ENCODE results near the gene SMARCD1. TPM values are rescaled to one million over a fixed set of nuclear protein-coding genes. Genes with fewer than 3 reads are reported as not detected.
"Not testable (repeated sequence)": the region's sequence is repeated elsewhere in the genome, so short reads cannot be mapped to it uniquely, and the experiment has no call there.

SMARCD1 gene
- total RNA-seq, 1 donor from 2014 or later: 71.5 TPM

GRCh38 chr12:50073712-50074111 is 11.4 kb upstream of the SMARCD1 start:
- Mint-ChIP-seq H3K4me3 (ENCODE audit: low read depth) (no peak overlapping the region), H3K27ac (no peak overlapping the region), H3K36me3 (ENCODE audit: low read depth) (no peaks in the 10 kb centered on the region), H3K27me3 (ENCODE audit: low read depth) (no peaks in the 10 kb centered on the region), H3K9me3 (no peaks in the 10 kb centered on the region), H3K4me1 (ENCODE audit: low read depth) (peaks cover 8% of the 10 kb centered on the region)
- intact Hi-C loops (cut with micrococcal nuclease): no loop called here
- no peak for DNase-seq (ENCODE audit: low spot score)

- Mint-ChIP-seq H3K36me3 (ENCODE audit: low read depth) (no peaks in the 10 kb centered on the region), H3K27ac (no peak overlapping the region), H3K4me3 (ENCODE audit: low read depth) (no peak overlapping the region), H3K9me3 (no peaks in the 10 kb centered on the region), H3K27me3 (ENCODE audit: low read depth) (no peaks in the 10 kb centered on the region), H3K4me1 (ENCODE audit: low read depth) (peaks cover 8% of the 10 kb centered on the region)
- intact Hi-C loops (cut with micrococcal nuclease): no loop called here
- peak; percentile 65 for DNase-seq (ENCODE audit: low spot score)
These were observed 10.0 kb upstream of the SMARCD1 start for GRCh38 chr12:50074936-50075807.

- DNase-seq (ENCODE audit: low spot score): no peak
- intact Hi-C loops (cut with micrococcal nuclease): no loop called here
- H3K4me3 Mint-ChIP-seq (ENCODE audit: low read depth): no peak overlapping the region
- no peak overlapping the region for H3K27ac Mint-ChIP-seq
- no peaks in the 10 kb centered on the region for H3K27me3 Mint-ChIP-seq (ENCODE audit: low read depth)
- peaks cover 3% of the 10 kb centered on the region for H3K4me1 Mint-ChIP-seq (ENCODE audit: low read depth)
- H3K9me3 Mint-ChIP-seq: no peaks in the 10 kb centered on the region
- H3K36me3 Mint-ChIP-seq (ENCODE audit: low read depth): no peaks in the 10 kb centered on the region
These were observed 9.4 kb upstream of the SMARCD1 start for GRCh38 chr12:50075808-50076170.

DNA sequence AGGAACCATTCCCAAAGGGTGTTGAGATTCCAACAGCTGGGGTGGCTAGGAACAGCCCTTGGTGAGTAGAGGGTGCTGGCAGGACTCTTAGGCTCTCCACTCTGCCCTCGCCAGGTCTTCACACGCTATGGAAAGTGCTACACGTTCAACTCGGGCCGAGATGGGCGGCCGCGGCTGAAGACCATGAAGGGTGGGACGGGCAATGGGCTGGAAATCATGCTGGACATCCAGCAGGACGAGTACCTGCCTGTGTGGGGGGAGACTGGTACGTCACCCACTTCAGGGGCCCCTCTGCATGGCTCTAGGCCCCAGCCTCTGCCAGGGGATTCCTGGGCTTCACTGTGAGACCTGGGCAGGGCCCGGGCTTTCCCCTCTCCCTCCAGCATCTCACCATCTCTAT is 8.0 kb upstream of the SMARCD1 start:
- no peak overlapping the region for H3K4me3 Mint-ChIP-seq (ENCODE audit: low read depth)

DNA sequence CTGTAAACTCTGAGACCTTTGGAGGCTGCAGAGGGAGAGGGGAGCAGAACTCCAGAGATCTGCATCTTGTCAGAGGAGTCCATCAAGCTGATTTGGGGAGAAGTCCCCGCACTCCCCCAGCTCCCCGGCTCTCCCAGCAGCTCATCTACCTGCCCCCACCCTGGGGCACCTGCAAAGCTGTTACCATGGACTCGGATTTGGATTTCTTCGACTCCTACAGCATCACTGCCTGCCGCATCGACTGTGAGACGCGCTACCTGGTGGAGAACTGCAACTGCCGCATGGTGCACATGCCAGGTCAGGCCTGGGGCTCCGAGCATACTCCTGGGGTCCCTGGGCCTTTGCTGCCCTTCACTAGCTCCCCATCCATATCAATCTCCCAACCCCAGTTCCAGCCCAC is 6.9 kb upstream of the SMARCD1 start:
- Mint-ChIP-seq H3K27ac (no peak overlapping the region), H3K36me3 (ENCODE audit: low read depth) (no peaks in the 10 kb centered on the region), H3K9me3 (no peaks in the 10 kb centered on the region), H3K4me3 (ENCODE audit: low read depth) (no peak overlapping the region), H3K27me3 (ENCODE audit: low read depth) (no peaks in the 10 kb centered on the region), H3K4me1 (ENCODE audit: low read depth) (peaks cover 2% of the 10 kb centered on the region)
- DNase-seq (ENCODE audit: low spot score): no peak
- intact Hi-C loops (cut with micrococcal nuclease): no loop called here

More for the DNA sequence above, 8.0 kb upstream of the SMARCD1 start:
- no peaks in the 10 kb centered on the region for H3K9me3 Mint-ChIP-seq
- DNase-seq (ENCODE audit: low spot score): no peak
- intact Hi-C loops (cut with micrococcal nuclease): no loop called here
- H3K4me1 Mint-ChIP-seq (ENCODE audit: low read depth): peaks cover 2% of the 10 kb centered on the region
- no peaks in the 10 kb centered on the region for H3K36me3 Mint-ChIP-seq (ENCODE audit: low read depth)
- H3K27ac Mint-ChIP-seq: no peak overlapping the region
- no peaks in the 10 kb centered on the region for H3K27me3 Mint-ChIP-seq (ENCODE audit: low read depth)

- Mint-ChIP-seq H3K4me1 (ENCODE audit: low read depth) (peaks cover 5% of the 10 kb centered on the region), H3K27ac (no peak overlapping the region), H3K36me3 (ENCODE audit: low read depth) (no peaks in the 10 kb centered on the region), H3K9me3 (no peaks in the 10 kb centered on the region), H3K27me3 (ENCODE audit: low read depth) (no peaks in the 10 kb centered on the region), H3K4me3 (ENCODE audit: low read depth) (no peak overlapping the region)
- DNase-seq (ENCODE audit: low spot score): no peak
- intact Hi-C loops (cut with micrococcal nuclease): no loop called here
These were observed 5.4 kb upstream of the SMARCD1 start for GRCh38 chr12:50079771-50080170.

- Mint-ChIP-seq H3K4me3 (ENCODE audit: low read depth) (no peak overlapping the region), H3K27me3 (ENCODE audit: low read depth) (no peaks in the 10 kb centered on the region), H3K9me3 (no peaks in the 10 kb centered on the region), H3K4me1 (ENCODE audit: low read depth) (peaks cover 10% of the 10 kb centered on the region), H3K27ac (no peak overlapping the region), H3K36me3 (ENCODE audit: low read depth) (peaks cover under 1% of the 10 kb centered on the region)
- no peak for DNase-seq (ENCODE audit: low spot score)
- intact Hi-C loops (cut with micrococcal nuclease): no loop called here
These were observed 3.9 kb upstream of the SMARCD1 start for GRCh38 chr12:50081096-50081808.

DNA sequence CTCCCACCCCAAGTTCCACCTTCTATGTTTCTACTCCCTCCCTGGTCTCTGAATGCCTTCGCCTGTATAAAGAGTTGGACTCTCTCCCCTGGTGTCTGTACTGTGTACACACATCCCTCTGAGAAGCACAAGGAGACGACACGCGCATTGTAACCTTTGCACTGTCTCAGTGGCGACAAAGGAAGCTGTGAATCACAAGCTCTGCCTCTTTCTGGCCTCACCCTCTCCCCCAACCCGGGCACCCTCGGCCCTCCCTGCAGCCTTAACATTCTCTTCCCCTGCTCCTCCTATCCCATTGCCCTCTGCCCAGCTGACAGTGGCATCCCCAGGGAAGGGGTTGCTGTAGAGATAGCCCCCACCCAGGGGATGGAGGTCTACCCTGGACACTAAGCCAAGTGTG is 2.5 kb upstream of the SMARCD1 start:
- no peak overlapping the region for H3K27ac Mint-ChIP-seq
- intact Hi-C loops (cut with micrococcal nuclease): no loop called here
- no peaks in the 10 kb centered on the region for H3K27me3 Mint-ChIP-seq (ENCODE audit: low read depth)
- no peak overlapping the region for H3K4me3 Mint-ChIP-seq (ENCODE audit: low read depth)
- peaks cover 18% of the 10 kb centered on the region for H3K4me1 Mint-ChIP-seq (ENCODE audit: low read depth)
- H3K9me3 Mint-ChIP-seq: no peaks in the 10 kb centered on the region
- peaks cover 12% of the 10 kb centered on the region for H3K36me3 Mint-ChIP-seq (ENCODE audit: low read depth)
- no peak for DNase-seq (ENCODE audit: low spot score)

GRCh38 chr12:50083301-50083700 is 1.8 kb upstream of the SMARCD1 start:
- Mint-ChIP-seq H3K4me3 (ENCODE audit: low read depth) (peak overlapping the region; percentile 84), H3K9me3 (no peaks in the 10 kb centered on the region), H3K27me3 (ENCODE audit: low read depth) (no peaks in the 10 kb centered on the region), H3K27ac (peak overlapping the region; percentile 80), H3K36me3 (ENCODE audit: low read depth) (peaks cover 19% of the 10 kb centered on the region), H3K4me1 (ENCODE audit: low read depth) (peaks cover 22% of the 10 kb centered on the region)
- no peak for DNase-seq (ENCODE audit: low spot score)
- intact Hi-C loops (cut with micrococcal nuclease): no loop called here

DNA sequence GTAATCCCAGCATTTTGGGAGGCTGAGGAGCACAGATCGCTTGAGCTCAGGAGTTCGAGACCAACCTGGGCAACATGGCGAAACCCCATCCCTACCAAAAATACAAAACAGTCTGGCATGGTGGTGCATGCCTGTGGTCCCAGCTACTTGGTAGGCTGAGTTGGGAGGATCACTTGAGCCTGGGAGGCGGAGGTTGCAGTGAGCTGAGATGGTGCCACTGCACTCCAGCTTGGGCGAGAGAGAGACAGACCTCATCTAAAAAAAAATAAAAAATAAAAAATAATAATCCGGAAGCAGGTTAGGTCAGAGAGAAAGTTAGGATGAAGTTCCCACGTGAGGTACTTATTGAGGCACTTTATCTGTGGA is 750 bp upstream of the SMARCD1 start:
- intact Hi-C loops (cut with micrococcal nuclease); H3K27me3 Mint-ChIP-seq (ENCODE audit: low read depth); DNase-seq (ENCODE audit: low spot score); H3K9me3 Mint-ChIP-seq: not testable (repeated sequence)
- H3K36me3 Mint-ChIP-seq (ENCODE audit: low read depth): peaks cover 28% of the 10 kb centered on the region
- H3K4me1 Mint-ChIP-seq (ENCODE audit: low read depth): peaks cover 29% of the 10 kb centered on the region
- H3K4me3 Mint-ChIP-seq (ENCODE audit: low read depth): peak overlapping the region; percentile 88
- H3K27ac Mint-ChIP-seq: peak overlapping the region; percentile 93

DNA sequence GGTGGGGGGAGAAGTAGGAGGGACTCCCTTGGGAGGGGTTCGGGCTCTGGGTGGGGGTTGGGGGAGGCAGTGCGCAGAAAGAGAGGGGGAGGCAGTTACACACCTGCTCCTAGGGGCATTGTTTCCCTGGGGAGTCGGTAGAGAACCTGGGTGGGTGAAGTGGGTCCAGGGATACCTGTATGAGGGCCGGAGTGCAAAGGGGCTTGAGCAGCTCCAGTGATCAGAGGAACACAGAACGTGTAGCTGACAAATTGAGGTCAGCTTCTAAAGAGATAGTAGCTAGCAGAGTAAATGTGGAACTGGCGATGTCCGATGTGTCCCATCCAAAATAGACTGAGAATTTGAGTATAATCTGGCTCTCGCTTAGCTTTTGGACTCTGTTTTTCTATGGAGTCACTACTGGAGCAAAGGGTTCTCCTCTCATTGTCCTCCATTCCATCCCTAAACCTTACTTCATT is 502 bp downstream of the SMARCD1 start:
- intact Hi-C loops (cut with micrococcal nuclease): loop anchor here (1.0 to 5.0 kb wide), 2 partner anchors 26 to 317 kb away; partner anchors contain the start of gene LARP4

DNA sequence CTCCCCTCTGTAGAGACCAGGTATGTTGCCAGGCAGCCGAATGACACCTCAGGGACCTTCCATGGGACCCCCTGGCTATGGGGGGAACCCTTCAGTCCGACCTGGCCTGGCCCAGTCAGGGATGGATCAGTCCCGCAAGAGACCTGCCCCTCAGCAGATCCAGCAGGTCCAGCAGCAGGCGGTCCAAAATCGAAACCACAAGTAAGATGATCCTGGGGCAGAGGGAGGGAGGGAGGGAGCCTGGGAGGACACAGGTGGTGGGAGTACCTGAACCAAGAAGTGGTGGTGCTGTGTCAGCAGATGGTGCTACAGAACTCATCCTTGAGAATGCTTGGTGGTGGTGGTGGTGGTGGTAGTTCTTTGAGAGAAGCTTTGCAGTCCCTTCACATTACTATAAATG is 1.0 kb downstream of the SMARCD1 start:
- H3K4me3 Mint-ChIP-seq (ENCODE audit: low read depth): peak overlapping the region; percentile 78
- H3K9me3 Mint-ChIP-seq: no peaks in the 10 kb centered on the region
- peak overlapping the region; percentile 71 for H3K27ac Mint-ChIP-seq
- no peaks in the 10 kb centered on the region for H3K27me3 Mint-ChIP-seq (ENCODE audit: low read depth)
- H3K36me3 Mint-ChIP-seq (ENCODE audit: low read depth): peaks cover 41% of the 10 kb centered on the region
- DNase-seq (ENCODE audit: low spot score): no peak
- H3K4me1 Mint-ChIP-seq (ENCODE audit: low read depth): peaks cover 29% of the 10 kb centered on the region
- intact Hi-C loops (cut with micrococcal nuclease): loop anchor here (5.0 kb wide), 1 partner anchor 316 kb away; the partner anchor contains the start of gene LARP4

More for the DNA sequence above, 502 bp downstream of the SMARCD1 start:
- Mint-ChIP-seq H3K4me3 (ENCODE audit: low read depth) (peak overlapping the region; percentile 78), H3K27me3 (ENCODE audit: low read depth) (no peaks in the 10 kb centered on the region), H3K9me3 (no peaks in the 10 kb centered on the region), H3K36me3 (ENCODE audit: low read depth) (peaks cover 38% of the 10 kb centered on the region), H3K4me1 (ENCODE audit: low read depth) (peaks cover 29% of the 10 kb centered on the region), H3K27ac (peak overlapping the region; percentile 71)
- DNase-seq (ENCODE audit: low spot score): no peak

DNA sequence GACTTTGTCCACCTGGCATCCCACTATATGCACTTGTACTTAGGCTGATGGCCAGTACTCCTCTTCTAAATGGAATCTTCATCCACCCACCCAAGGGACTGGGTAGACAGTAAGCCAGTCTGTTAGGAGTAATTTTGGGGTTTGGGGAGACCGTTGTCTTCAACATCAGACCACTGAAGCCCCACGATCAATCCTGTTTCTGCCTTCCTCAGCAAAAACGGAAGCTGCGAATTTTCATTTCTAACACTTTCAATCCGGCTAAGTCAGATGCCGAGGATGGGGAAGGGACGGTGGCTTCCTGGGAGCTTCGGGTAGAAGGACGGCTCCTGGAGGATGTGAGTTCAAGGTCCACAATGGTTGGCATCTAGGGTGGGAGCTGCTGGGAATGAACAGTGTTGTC is 2.0 kb downstream of the SMARCD1 start:
- intact Hi-C loops (cut with micrococcal nuclease): loop anchor here (5.0 kb wide), 1 partner anchor 315 kb away; the partner anchor contains the start of gene LARP4
- peak overlapping the region; percentile 9 for H3K4me3 Mint-ChIP-seq (ENCODE audit: low read depth)
- H3K27ac Mint-ChIP-seq: no peak overlapping the region
- peaks cover 51% of the 10 kb centered on the region for H3K36me3 Mint-ChIP-seq (ENCODE audit: low read depth)
- peaks cover 29% of the 10 kb centered on the region for H3K4me1 Mint-ChIP-seq (ENCODE audit: low read depth)
- H3K27me3 Mint-ChIP-seq (ENCODE audit: low read depth): no peaks in the 10 kb centered on the region
- H3K9me3 Mint-ChIP-seq: no peaks in the 10 kb centered on the region
- DNase-seq (ENCODE audit: low spot score): no peak
